HG02840 (cell line): ENCODE measurements around the gene RHOJ.
"Not testable (repeated sequence)": the region's sequence is repeated elsewhere in the genome, so short reads cannot be mapped to it uniquely, and the experiment has no call there.

ENCODE experiments used
- ATAC-seq: cut with Tn5 transposase; IDR thresholded peaks from one replicate; pipeline ENCODE4 v1.9.1; 2021; ENCODE audit warnings: mild to moderate bottlenecking, moderate library complexity, moderate number of reproducible peaks; ENCODE audit not compliant: unreplicated experiment, low FRiP score

The RHOJ gene

GRCh38 chr14:63292805-63293204 lies 88.6 kb downstream of the RHOJ start:
- ATAC-seq, result no peak

GRCh38 chr14:63295231-63295685 lies 91.0 kb downstream of the RHOJ start:
- ATAC-seq, result no peak

DNA sequence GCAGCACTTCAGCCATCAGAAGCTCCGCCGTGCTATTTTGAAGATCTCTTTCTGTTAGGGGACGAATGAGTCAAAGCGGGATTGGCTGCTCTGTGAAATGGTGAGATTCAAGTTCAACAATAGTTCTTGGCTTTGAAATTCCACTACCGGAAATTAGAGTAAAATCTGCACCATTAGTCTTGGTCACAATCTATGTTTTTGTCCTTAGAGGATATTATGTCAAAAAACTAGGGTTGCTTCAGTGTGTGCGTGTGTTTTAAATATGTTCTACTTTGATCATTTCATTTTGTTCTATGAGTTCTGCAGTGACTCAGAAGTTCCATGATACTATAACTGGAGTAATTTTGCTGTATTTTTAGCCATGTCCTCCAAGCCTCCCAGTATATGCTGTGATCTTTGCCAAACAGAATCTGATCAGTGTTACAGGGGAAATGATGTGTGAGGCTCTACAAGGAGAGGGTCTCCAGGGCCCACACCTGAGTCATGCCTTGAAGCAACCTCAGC lies 91.9 kb downstream of the RHOJ start:
- ATAC-seq, result no peak

DNA sequence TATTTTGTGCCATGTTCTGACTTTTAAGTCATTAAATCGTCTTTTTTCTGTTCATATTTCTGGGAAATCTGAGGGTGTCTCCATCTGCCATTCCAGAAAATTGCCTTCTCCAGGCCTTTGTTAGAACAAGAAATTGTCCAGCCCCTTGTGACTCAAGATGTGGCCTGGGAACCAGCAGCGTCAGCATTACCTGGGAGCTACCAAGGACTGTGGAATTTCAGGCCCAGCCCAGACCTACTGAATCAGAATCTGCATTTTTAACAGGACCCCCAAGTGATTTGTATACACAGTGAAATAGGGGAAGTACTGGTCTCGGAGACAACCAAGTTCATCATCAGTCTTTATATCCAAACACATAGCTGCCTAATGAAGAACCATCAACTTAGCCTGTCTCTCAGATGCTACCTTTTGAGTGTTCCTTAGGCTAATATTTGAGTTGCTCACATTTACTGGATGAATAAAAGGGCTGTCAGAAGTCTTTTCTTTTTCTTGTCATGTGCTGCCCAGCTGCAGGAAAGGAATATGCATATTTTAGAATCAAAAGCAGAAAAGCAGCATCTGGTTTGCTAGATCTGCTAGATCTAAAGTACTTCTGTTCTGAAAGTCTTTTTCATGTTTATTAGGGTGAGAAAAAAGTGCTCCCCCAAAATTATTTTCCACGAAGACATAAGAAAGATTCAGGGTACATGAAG lies 93.3 kb downstream of the RHOJ start:
- ATAC-seq, result no peak

DNA sequence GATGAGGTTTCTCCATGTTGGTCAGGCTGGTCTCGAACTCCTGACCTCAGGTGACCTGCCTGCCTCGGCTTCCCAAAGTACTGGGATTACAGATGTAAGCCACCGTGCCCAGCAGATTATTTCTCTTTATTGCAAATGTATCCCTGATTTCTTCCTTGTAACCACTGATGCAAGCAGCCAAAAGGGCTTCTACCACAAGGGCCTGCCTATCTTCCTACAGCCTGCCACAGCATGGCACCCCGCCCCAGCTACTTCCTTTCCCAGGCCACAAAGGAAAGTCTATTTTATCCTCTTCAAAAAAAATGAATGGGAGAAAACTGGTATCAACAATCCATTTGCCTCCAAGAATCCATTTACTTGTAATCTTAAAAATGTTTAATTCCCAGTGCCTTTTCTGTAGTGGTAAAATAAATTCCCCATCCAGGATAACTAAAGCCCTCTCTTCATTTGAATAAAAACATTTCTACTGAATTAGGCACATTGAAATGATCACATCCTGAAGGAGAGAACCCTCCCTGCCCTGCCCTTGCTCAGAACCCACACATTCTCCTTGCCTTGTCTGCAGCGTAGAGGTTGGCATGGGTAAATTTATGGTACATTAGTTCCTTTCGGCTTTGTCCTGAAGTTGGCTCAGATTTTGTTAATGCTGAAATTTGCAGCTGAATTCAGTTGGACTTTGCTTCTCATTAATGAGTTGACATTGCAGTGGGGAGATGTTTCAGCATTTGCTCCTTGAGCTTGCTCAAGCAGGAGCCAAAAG lies 95.3 kb downstream of the RHOJ start:
- no peak for ATAC-seq

DNA sequence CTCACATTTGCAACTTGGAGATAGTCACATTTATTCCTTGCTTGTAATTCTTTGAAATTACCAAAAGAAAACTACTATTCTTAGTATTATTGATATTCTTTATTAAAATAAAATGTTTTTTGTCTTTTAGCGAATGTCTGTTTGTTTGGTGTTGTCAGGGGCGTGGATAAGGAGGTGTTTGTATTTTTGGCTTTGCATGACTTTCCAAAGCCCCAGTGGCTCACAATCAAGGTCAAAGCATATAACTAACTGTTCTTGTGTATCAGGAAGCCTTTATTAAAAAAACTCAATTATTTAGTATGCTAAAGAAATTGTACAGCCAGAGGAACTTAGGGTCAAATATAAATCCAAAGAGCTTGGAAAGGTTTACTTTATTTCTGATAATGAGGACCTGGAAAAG lies 96.6 kb downstream of the RHOJ start:
- ATAC-seq, result no peak

DNA sequence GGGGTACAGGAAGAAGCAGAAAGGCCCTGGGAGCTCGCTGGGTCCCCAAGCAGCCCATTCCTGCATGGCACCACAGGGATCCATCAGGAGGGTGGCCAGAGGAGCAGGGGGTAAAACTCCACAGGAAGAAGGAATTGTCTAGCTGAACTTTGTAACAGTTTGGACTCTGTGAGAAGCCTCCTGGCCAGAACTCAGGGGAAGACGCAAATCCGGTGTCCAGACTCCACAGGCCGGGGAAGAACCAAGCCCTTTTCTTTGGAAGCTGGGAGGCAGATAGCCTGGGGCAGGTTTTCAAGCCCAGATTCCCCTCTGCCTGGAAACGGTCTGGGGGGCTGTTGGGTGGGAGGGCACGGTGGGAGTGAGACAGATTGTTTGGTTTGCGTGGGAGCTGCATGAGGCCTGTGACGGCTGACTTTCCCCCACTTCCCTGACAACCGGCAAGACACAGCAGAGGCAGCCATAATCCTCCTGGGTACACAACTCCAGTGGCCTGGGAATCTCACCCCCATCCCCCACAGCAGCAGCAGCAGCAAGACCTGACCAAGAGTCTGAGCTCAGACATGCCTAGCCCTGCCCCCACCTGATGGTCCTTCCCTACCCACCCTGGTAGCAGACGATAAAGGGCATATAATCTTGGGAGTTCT lies 97.8 kb downstream of the RHOJ start:
- no peak for ATAC-seq

DNA sequence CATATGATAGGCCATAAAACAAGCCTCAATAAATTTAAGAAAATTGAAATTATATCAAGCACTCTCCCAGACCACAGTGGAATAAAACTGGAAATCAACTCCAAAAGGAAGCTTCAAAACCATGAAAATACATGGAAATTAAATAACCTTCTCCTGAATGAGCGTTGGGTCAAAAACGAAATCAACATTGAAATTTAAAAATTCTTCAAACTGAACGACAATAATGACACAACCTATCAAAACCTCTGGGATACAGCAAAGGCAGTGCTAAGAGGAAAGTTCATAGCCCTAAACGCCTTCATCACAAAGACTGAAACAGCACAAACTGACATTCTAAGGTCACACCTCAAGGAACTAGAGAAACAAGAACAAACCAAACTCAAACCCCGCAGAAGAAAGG lies 100.2 kb downstream of the RHOJ start:
- ATAC-seq, result not testable (repeated sequence)

GRCh38 chr14:63308723-63309317 lies 104.6 kb downstream of the RHOJ start:
- ATAC-seq, result no peak

DNA sequence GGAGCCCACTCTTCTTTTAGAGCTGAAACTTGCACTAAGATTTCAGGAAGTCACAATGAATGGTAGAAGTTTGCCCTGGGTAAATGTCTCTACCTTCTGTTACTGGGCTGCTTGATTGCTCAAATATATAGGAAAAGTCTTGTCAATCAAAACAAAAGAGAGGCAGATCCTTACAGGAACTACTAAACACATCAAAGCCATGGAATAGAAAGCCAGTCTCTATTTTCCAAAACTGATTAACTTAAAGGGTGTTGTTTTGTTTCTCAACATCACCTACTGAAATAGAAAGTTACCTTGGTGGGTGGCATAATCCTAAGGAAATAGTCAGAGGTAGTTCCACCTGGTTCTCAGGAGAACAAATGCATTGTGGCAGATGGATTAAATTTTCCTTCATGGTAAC lies 114.6 kb downstream of the RHOJ start, which contains the start of gene GPHB5:
Gene GPHB5 (minus strand): TSS at position 101 of the 400 bp plus-strand sequence. CDS start 1,086 bp downstream, outside the sequence.
- ATAC-seq, result no peak

- ATAC-seq, result no peak
Measured at GRCh38 chr14:63322472-63322871, 118.2 kb downstream of the RHOJ start.

DNA sequence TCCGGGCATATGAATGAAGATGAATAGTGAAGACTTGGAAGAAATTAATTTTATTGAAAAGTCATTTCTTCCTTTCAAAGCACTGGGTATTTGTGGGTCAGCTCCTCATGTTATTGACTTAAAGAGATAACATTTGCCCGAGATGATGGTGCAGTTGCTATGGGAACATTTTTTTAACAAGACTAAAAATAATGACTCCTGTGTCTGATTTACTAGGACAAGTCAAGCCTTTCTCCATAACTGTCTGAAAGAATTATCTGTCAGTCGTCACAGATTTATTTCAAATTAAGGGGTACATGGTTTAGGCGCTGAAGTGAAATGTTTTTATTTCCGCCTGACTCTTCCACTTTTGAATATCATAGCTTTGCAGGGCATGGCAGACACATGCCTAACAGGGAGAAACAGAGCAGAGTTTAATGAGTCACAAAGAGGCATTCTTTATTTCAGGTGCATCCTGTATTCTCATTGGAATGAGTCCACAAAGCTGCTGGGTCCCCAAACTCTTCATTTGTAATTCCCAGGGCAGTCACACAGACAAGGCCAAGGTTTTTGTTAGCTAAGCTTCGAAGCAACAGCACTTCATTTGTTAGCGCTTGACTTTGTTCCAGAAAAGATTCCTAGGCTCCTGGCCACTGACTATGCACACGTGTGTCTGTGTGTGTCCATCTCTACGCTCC lies 118.8 kb downstream of the RHOJ start:
- no peak for ATAC-seq

DNA sequence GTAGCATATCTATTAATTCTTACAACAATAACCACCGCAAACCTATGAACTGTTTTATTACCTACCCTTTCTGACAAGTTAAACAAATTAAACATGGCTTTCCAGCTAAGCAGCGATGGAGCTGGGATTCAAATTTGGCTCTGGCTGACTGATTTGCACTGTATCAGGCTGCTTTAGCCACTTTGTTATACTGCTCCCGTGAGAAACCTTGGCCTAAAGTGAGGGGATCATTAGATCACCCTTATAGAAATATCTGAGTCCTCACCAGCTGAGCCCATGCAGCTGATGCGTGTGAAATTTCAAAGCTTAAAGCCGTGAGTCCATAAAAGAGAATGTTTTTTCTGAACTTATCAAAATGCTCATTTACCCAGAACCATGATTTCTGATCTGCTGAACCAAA lies 122.6 kb downstream of the RHOJ start:
- no peak for ATAC-seq

DNA sequence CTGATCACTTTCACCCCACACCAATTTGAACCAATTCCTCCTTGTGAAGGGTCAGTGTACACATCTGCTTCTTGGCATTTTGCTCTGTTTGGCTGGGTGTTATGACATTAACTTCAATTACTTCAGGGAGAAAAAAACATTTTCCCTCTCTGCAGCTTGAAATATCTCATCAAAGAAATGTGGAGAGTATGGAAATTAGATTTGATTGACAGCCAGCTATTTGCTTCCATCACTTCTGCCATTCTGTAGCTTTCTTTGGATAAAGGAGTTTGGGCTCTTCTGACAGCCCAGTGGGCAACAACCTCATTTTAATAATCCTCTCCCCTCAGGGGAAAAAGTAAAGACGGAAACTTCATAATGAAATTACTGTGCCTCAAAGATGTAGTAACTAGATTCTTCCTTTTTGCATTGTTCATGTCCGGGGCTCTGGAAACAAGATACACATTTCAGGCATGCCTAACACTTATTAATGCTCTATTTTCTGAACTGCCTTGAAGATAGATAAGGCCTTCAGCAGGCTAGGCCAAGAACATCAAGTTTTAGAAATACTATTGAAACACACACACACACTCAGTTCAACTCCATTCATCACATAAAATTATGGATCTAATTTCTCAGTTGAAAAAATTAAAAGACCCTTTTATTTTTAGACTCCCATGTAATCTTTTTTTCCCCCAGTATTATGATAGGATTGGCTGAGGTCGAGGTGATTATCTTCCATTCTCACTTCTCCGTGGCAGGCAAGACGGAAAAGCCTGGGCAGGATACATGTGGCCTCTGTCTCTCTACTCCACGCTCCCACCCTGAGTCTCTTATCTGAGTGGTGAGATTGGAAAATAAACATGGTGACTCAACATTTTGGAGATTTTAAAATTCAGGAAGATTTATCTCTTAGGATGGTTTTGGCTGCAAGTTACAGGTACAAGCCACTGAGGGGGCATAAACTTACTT lies 124.8 kb downstream of the RHOJ start:
- ATAC-seq, result no peak

- ATAC-seq, result no peak
Measured at GRCh38 chr14:63342371-63342770, 138.1 kb downstream of the RHOJ start.
